ENCODE measurements around the gene GAPVD1.

- TF ChIP-seq EZH2 (IDR thresholded peaks at IDR 0.05) (no peak), YY1 (IDR thresholded peaks at IDR 0.05; ENCODE audit: extremely low read depth, insufficient replicate concordance, low read depth, low read length) (no peak), EGR1 (IDR thresholded peaks at IDR 0.05; ENCODE audit: low read depth) (no peak), CTCF (IDR thresholded peaks at IDR 0.05 in 2 of 3, conservative IDR thresholded peaks at IDR 0.05 in 1 of 3; ENCODE audit: borderline replicate concordance in 1 of 3, insufficient read depth in 1 of 3, low read depth in 2 of 3, low read length in 2 of 3) (no peak), POLR2A (IDR thresholded peaks at IDR 0.05; ENCODE audit: borderline replicate concordance, extremely low read depth, insufficient read depth, insufficient read length) (no peak), REST (IDR thresholded peaks at IDR 0.05; ENCODE audit: low read depth) (no peak), ZNF274 (IDR thresholded peaks at IDR 0.05; ENCODE audit: low read depth, low read length) (no peak), CEBPB (IDR thresholded peaks at IDR 0.05; ENCODE audit: low read depth) (no peak), EZH2phosphoT487 (IDR thresholded peaks at IDR 0.05; ENCODE audit: borderline replicate concordance) (no peak), ZBTB33 (IDR thresholded peaks at IDR 0.05; ENCODE audit: extremely low read depth, insufficient replicate concordance, low read length) (no peak), RAD21 (IDR thresholded peaks at IDR 0.05; ENCODE audit: low read depth) (no peak)
Observed at GRCh38 chr9:125243792-125244260, 17.8 kb upstream of the GAPVD1 start.
